Activated CD8-positive, alpha-beta memory T cell treated with anti-CD3 and anti-CD28 coated beads, Interleukin-2, amount 50 U/mL, for 24 hours (primary cell): ENCODE measurements around the gene ZCWPW1.
"Not testable (repeated sequence)": the region's sequence is repeated elsewhere in the genome, so short reads cannot be mapped to it uniquely, and the experiment has no call there.

ENCODE experiments used
- DNase-seq: peaks from one replicate; pipeline ENCODE4 v3.0.0-alpha.2; 2020; ENCODE audit errors: extremely low read depth

Gene ZCWPW1

DNA sequence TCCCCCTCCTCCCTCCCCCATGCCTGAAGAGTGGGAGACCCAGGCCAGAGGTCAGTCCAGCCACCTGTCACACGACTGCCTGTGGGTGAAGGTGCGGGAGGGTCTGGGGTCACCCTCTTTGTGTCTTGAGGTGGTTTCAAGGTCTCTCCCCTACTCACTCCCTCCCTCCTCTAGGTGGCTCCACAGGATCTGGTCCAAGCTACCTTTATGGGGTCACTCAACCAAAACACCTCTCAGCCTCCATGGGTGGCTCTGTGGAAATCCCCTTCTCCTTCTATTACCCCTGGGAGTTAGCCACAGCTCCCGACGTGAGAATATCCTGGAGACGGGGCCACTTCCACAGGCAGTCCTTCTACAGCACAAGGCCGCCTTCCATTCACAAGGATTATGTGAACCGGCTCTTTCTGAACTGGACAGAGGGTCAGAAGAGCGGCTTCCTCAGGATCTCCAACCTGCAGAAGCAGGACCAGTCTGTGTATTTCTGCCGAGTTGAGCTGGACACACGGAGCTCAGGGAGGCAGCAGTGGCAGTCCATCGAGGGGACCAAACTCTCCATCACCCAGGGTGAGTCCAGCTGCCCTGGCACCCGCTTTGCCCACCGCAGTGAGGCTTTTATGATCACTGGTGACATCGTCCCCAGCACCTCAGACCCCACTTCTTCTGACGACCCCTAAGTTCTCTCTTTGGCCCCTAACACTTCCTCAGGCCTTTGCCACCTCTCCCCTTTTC, 54.5 kb downstream of the ZCWPW1 start:
- not testable (repeated sequence) for DNase-seq

DNA sequence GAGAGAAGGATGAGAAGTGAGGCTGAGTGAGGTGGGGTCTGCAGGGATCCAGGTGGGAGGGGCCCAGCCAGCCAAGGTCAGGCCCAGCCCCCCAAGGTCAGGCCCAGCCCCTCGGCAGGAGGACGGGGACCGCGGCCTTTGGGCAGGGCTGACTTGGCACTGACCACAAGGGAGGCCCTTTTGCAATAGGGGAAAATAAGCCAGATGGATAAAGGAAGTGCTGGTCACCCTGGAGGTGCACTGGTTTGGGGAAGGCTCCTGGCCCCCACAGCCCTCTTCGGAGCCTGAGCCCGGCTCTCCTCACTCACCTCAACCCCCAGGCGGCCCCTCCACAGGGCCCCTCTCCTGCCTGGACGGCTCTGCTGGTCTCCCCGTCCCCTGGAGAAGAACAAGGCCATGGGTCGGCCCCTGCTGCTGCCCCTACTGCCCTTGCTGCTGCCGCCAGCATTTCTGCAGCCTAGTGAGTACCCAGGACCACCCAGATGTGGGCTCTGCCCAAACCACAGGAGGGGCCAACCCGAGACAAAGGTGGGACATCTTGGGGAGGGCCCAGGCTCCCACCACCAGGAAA, 55.2 kb downstream of the ZCWPW1 start, which contains the start of gene PILRA:
PILRA (plus strand) TSS at position 227 of the 571 bp plus-strand sequence; CDS start at position 397, 170 bp downstream.
- DNase-seq: no peak

DNA sequence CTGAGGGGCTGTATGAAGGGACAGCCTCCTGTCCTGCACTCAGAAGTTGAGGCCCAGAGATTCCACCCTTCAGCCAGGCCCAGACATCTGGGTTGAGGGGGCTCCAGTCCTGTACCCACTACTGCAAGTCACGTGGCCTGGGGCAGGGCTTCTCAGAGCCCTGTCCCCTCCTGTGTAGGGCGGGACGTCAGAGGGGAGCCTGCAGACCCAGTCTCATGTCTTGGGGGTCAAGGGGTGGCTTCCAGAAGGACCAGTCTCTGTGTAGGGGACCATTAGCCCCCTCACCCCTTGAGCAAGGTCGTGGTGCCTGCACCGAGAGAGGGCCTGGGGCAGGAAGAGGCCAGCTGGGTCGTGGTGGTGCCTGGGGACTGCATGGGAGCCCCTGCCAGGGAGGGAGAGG, 55.8 kb downstream of the ZCWPW1 start:
- no peak for DNase-seq

DNA sequence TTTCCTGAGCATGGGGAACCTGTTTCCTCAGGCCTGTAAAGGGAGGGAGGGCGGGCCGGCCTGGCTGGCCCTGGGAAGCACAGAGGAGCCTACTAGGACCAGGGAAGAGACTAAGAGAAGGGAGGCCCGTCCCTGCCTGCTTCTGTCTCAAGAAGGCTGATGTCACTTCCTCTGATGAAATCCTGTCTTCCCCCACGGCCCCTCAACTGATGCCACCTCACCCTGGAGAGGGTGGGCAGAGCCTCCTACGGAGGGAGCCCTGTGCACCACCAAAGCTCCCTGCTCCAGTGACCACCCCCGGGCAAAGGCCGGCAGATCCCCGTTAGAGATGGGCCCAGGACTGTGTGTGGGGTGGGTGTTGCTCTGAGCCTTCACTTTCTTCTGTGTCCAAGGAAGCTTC, 56.2 kb downstream of the ZCWPW1 start:
- no peak for DNase-seq

DNA sequence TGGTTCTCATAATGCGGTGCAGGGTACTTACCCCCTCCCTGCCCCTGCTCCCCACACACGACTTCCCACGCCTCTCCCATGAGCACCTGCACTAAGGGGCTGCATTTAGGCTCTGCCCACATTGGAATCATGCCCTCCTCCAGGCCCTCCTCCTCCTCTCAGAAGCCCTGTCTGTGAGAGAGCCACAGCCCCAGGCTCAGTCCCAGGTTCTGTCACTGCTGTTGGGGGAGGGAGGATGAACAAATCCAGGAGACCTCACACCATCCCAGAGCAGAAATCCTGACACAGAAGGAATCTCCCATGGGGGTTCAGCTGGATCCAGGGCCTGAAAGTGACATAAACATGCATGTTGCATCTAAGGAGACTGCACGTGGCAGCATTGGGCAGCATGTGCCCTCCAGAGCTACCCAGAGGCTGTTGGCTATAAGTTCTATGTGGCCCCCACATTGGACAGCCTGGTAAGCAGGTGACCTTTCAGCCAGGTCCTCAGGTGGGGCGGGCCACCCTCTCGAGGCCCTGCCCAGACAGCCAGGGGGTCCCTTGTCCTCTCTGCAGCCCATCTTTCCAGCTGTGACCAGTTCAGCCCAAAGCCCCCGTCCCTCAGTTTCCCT, 56.8 kb downstream of the ZCWPW1 start:
- DNase-seq: no peak

DNA sequence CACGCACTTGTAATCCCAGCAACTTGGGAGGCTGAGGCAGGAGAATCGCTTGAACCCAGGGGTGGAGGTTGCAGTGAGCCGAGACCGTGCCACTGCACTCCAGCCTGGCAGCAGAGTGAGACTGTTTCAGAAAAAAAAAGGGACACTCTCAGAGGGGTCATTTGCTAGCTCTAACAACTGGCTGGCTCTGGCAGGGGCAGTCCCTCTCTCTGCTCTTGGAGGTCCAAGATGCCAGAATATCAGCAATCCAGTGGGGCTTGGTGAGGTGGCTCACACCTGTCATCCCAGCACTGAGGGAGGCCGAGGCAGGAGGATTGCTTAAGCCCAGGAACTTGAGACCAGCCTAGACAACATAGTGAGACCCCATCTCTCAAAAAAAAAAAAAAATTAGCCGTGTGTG, 57.8 kb downstream of the ZCWPW1 start:
- DNase-seq: no peak

DNA sequence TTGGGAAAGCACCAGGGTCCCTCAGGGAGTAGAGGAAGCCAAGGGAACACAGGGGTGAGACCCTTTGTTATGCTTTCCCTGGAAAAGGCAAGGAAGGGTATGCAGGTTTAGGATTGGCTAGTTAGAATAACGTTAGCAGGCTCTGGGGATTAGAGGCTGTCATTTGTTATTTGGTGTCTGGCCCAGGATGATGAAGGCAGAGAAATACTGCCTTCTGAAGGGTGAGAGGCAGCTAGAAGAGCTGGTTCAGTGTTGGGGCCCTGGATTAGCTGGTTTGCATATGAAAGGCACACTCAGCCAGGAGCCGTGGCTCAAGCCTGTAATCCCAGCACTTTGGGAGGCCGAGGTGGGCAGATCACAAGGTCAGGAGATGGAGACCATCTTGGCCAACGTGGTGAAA, 58.2 kb downstream of the ZCWPW1 start:
- DNase-seq: no peak

DNA sequence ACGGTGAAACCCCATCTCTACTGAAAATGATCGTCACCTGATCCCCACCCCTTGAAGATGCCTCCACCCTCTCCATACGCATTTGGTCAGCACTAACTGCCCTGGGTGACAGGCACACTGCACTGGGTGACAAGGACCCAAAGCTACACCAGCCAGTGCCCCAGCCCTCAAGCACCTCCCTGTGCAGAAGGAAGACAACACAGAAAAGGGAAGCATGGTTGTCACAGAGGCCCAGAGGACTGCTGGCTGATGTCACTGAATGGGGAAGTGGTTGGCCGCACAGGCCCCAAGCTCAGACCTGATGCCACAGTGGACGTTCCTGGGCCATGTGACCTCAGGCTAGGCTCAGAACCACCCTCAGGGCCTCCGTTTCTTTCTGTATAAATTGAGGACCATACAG, 59.4 kb downstream of the ZCWPW1 start:
- no peak for DNase-seq

DNA sequence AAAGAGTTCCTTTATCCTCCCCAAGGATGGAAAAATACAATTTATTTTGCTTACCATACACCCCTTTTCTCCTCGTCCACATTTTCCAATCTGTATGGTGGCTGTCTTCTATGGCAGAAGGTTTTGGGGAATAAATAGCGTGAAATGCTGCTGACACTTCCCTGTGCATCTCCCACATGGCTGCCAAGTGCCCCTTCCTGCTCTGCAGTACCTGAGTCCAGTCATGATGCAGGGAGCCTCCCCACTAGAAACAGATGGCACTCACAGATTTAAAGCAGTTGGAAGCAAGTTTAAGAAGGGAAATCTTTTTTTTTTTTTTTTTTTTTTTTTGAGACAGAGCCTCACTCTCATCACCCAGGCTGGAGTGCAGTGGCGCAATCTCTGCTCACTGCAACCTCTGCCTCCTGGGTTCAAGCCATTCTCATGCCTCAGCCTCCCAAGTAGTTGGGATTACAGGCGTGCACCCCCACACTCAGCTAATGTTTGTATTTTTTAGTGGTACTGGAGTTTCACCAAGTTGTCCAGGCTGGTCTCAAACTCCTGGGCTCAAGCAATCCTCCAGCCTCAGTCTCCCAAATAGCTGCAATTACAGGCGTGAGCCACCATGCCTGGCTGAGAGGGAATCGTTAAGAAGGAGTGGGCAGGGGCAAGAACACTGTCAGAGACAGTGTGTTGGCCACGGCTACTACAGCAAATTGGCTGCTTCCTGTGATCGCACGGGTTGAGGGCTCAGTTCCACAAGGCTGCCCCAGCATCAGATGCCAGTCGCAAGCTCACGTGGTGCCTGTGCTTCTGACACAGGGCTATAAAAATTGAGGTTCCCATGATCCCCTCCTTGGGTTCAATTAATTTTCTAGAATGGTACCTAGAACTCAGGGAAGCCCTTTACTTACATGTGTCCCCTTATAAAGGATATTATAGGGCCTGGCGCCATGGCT, 60.6 kb downstream of the ZCWPW1 start:
- DNase-seq: no peak

DNA sequence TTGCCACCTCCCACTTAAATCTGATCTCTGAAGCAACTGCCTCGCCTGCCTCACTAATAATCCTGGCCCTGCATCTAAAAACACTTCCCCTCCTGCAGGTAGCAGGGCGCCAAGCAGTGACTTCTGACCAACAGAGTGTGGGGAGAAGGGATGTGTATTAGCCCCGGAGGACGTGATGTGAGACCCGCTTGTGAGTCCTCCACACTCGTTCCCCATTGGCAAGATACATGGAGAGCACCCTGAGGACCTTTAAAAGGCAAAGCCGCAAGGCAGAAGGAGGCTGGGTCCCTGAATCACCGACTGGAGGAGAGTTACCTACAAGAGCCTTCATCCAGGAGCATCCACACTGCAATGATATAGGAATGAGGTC, 61.3 kb downstream of the ZCWPW1 start:
- DNase-seq: no peak

DNA sequence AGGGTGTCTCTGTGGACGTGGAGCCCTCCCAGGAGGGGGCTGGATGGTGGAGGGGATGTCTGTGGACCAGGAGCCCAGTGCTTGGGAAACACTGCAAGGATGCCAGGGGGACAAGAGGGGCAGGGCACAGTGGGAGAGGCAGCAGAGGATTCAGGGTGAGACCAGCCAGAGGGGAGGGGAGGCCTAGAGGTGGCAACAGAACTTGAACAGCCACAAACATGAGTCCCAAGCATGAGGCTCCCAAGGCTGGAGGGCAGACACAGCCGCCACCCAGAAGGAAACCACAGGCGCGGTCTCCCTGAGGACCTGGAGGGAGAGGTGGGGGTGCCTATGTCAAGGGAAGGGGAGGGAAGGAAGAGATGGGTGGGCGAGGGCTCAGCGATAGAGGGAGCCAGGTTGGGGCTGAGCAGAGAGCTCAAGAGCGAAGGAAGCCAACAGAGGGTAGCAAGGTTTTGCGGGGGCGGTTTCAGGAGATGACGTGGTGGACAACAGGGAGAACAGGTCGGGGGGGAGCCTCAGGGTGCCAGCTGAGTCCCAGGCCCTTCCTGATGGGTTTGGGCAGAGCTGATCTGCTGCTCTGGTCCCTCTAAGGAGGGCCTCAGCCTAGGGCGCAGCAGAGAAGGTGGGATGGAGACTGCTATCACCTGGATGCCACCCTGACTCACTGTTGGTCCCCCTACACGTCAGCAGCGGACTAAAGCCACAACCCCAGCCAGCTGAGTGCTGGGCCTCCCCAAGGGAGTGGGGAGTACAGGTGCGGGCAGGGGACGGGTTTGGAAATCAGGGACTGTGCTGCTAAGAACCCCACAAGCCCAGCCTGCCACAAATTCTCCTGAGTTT, 61.9 kb downstream of the ZCWPW1 start:
- DNase-seq: no peak

DNA sequence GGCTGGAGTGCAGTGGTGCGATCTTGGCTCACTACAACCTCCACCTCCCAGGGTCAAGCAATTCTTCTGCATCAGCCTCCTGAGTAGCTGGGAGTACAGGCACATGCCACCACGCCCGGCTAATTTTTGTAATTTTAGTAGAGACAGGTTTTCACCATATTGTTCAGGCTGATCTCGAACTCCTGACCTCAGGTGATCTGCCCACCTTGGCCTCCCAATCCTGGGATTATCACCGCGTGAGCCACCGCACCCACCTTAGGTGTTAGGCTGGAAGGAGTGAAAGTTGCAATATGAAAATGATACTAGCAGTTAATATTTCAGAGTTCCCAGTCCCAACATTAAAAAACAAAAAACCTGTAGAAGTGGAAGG, 62.5 kb downstream of the ZCWPW1 start:
- not testable (repeated sequence) for DNase-seq

DNA sequence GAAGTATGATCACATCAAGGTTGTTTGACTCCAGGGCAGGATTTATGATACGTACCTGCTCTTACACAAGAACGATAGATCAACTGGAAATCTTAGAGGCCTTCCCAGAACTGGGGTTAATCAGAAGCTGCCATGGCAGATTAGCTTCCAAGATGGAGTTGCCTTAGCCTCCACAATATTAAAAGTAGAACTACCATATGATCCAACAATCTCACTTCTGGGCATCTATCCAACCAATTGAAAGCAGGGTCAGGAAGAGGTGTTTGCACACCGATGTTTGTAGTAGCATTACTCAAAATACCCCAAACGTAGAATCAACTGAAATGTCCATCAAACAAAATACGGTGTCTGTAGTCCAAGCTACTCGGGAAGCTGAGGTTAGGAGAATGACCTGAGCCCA, 64.0 kb downstream of the ZCWPW1 start:
- DNase-seq: no peak

DNA sequence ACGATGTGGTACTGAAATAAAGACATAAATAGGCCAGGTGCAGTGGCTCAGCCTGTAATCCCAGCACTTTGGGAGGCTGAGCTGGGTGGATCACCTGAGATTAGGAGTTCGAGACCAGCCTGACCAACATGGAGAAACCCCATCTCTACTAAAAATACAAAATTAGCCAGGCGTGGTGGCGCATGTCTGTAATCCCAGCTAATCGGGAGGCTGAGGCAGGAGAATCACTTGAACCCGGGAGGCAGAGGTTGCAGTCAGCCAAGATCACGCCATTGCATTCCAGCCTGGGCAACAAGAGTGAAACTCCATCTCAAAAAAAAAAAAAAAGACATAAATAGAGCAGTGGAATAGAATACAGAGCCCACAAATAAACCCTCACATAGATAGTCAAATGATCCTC, 64.7 kb downstream of the ZCWPW1 start:
- DNase-seq: not testable (repeated sequence)

DNA sequence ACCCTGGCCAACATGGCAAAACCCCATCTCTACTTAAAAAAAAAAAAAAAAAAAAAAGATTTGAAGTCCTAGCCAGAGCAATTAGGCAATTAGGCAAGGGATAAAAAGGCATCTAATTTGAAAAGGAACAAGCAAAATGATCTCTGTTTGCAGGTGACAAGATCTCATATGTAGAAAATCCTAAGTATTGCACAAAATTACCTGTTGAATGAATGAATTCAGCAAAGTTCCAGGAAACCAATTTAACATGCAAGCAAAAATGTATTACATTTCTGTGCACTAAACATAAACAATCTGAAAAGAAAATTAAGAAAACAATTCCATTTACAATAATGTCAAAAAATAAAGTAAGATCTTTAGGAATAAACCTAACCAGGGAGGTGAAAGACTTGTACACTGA, 65.4 kb downstream of the ZCWPW1 start:
- DNase-seq: no peak

DNA sequence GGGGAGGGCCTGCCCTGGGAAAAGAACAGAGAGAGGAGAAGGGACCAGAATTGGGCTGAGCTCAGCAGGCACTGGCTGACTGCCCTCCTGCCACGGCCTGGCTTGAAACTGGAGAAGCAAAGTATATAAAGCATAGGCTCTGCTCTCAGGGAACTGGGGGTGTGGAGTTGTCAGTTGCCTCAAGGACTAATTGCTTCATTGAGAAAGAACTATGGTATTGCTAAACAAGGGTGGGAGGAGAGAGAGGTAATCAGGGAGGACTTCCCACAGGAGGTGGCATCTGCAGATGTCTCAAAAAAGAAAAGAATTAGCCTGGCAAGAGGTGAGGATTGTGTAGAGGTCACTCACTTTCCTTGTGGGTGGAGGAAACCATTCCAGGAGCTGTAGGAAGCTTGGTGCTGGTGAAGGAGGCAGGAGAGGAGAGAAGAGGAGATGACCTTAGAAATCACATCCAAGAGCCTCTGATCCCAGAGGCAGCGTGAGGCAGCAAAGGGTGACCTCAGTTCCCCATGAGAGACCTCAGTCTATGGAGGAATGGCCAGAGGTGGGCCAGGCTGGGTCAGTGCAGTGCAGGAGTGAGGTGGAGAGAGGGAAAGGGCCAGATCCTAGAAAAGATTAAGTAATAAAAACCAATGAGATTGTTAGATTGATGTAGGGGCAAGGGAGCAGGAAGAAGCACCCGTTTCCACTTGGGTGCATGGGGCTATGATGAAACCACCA, 68.2 kb downstream of the ZCWPW1 start:
- no peak for DNase-seq

DNA sequence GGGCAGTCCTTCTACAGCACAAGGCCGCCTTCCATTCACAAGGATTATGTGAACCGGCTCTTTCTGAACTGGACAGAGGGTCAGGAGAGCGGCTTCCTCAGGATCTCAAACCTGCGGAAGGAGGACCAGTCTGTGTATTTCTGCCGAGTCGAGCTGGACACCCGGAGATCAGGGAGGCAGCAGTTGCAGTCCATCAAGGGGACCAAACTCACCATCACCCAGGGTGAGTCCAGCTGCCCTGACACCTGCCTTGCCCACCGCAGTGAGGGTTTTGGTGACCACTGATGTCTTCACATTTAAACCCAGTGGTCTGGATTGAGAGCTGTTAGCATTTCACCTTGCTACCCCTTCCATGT, 69.7 kb downstream of the ZCWPW1 start:
- no peak for DNase-seq

DNA sequence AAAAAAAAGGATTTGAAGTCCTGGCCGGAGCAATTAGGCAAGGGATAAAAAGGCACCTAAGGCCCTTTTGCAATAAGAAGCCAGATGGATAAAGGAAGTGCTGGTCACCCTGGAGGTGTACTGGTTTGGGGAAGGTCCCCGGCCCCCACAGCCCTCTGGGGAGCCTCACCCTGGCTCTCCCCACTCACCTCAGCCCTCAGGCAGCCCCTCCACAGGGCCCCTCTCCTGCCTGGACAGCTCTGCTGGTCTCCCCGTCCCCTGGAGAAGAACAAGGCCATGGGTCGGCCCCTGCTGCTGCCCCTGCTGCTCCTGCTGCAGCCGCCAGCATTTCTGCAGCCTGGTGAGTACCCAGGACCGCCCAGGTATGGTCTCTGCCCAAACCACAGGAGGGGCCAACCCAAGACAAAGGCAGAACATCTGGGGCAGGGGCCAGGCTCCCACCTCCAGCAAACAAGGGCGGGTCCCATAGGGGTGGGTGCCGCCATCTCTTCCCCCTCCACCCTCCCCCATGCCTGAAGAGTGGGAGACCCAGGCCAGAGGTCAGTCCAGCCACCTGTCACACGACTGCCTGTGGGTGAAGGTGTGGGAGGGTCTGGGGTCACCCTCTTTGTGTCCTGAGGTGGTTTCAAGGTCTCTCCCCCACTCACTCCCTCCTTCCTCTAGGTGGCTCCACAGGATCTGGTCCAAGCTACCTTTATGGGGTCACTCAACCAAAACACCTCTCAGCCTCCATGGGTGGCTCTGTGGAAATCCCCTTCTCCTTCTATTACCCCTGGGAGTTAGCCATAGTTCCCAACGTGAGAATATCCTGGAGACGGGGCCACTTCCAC, 70.3 kb downstream of the ZCWPW1 start, which contains the start of gene PILRB:
PILRB (plus strand) TSS at position 91 of the 830 bp plus-strand sequence; CDS start at position 277, 186 bp downstream.
- DNase-seq: no peak

DNA sequence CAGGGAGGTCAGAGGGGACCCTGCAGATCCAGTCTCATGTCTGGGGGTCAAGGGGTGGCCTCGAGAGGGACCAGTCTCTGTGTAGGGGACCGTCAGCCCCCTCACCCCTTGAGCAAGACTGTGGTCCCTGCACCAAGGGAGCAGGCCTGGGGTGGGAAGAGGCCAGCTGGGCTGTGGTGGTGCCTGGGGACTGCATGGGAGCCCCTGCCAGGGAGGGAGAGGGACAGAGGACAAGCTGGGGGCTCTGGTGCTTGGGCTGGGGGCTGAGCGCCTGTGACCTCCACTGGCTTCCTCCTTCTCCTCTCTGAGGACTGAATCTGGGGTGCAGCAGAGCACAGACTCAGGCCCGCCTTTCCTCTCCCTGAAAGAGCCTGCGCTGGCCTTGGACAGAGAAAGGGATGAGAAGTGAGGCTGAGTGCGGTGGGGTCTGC, 71.4 kb downstream of the ZCWPW1 start:
- DNase-seq: no peak
